WTC11 (cell line): Measurements from ENCODE around the gene PMEPA1.

Source experiments
- CTCF ChIP-seq: fragments of 200-600 bp; IDR thresholded peaks from 2 replicates; pipeline ENCODE4 v1.8.0; 2022; ENCODE audit warnings: antibody characterized with exemption
- ELF4 ChIP-seq: sonication (generic); formaldehyde crosslinking; IDR thresholded peaks from 2 replicates; pipeline ENCODE4 v1.8.1; 2022; ENCODE audit warnings: low read depth, mild to moderate bottlenecking, moderate library complexity, missing genetic modification reagents
- IRF2 ChIP-seq: sonication (generic); formaldehyde crosslinking; IDR thresholded peaks from 2 replicates; pipeline ENCODE4 v1.8.0; 2022; ENCODE audit warnings: low read depth, missing genetic modification reagents, borderline replicate concordance
- MAX ChIP-seq: sonication (generic); formaldehyde crosslinking; IDR thresholded peaks from 2 replicates; pipeline ENCODE4 v1.8.0; 2022; ENCODE audit warnings: mild to moderate bottlenecking, missing genetic modification reagents
- NR1H2 ChIP-seq: sonication (generic); formaldehyde crosslinking; IDR thresholded peaks from 2 replicates; pipeline ENCODE4 v1.9.0; 2021; ENCODE audit warnings: mild to moderate bottlenecking, moderate library complexity, missing genetic modification reagents
- TCF7 ChIP-seq: sonication (generic); formaldehyde crosslinking; IDR thresholded peaks from 2 replicates; pipeline ENCODE4 v1.8.0; 2022; ENCODE audit warnings: mild to moderate bottlenecking, low read depth, missing genetic modification reagents, moderate library complexity
- TEAD4 ChIP-seq: sonication (generic); formaldehyde crosslinking; IDR thresholded peaks from 2 replicates; pipeline ENCODE4 v1.8.0; 2022; ENCODE audit warnings: mild to moderate bottlenecking, missing genetic modification reagents
- USF2 ChIP-seq: sonication (generic); formaldehyde crosslinking; IDR thresholded peaks from 2 replicates; pipeline ENCODE4 v1.8.1; 2023; ENCODE audit warnings: mild to moderate bottlenecking, missing genetic modification reagents, moderate library complexity
- ZNF121 ChIP-seq: sonication (generic); formaldehyde crosslinking; IDR thresholded peaks from 2 replicates; pipeline ENCODE4 v1.8.0; 2023; ENCODE audit warnings: missing genetic modification reagents
- TF ChIP-seq, protein P1 (sequence below): sonication (generic); formaldehyde crosslinking; IDR thresholded peaks from 2 replicates; pipeline ENCODE4 v1.8.0; 2023; ENCODE audit warnings: missing genetic modification reagents

GRCh38 chr20:57666834-57667157 is 43.0 kb downstream of the PMEPA1 start:
- no peak for TF ChIP-seq CTCF
- TF ChIP-seq ZNF121 (CRISPR knock-in tag): no peak
- TF ChIP-seq USF2: no peak
- TF ChIP-seq, protein P1, sequence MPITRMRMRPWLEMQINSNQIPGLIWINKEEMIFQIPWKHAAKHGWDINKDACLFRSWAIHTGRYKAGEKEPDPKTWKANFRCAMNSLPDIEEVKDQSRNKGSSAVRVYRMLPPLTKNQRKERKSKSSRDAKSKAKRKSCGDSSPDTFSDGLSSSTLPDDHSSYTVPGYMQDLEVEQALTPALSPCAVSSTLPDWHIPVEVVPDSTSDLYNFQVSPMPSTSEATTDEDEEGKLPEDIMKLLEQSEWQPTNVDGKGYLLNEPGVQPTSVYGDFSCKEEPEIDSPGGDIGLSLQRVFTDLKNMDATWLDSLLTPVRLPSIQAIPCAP: no peak
- TF ChIP-seq IRF2: no peak
- TF ChIP-seq TEAD4 (CRISPR knock-in tag): no peak
- TF ChIP-seq NR1H2 (CRISPR knock-in tag): no peak
- TF ChIP-seq TCF7 (CRISPR knock-in tag): no peak
- no peak for TF ChIP-seq ELF4 (CRISPR knock-in tag)
- TF ChIP-seq MAX (CRISPR knock-in tag): no peak
